HepG2 (cell line): ENCODE measurements around the gene TMEM117. TPM values are rescaled to one million over a fixed set of nuclear protein-coding genes. Genes with fewer than 3 reads are reported as not detected.
"Not testable (repeated sequence)": the region's sequence is repeated elsewhere in the genome, so short reads cannot be mapped to it uniquely, and the experiment has no call there.

ENCODE experiments used
- ATAC-seq: fragments of 200-7000 bp; cut with Tn5 transposase; 3 replicates; pipeline ENCODE4 v1.9.1; 2020; ENCODE audit warnings: mild to moderate bottlenecking, moderate library complexity
- BruUV-seq: library from RNA; stranded (reverse); fragments of 400-500 nt; replicated peaks from 2 replicates; lab custom pipeline; 2021; lab: Mats Ljungman, UMichigan
- CTCF ChIA-PET: fragments of 300-600 bp; formaldehyde crosslinking; extraction: SDS; loops from one replicate; lab custom pipeline; 2021; ENCODE audit warnings: low total read pairs, inconsistent platforms, low intra/inter-chr PET ratio; lab: Yijun Ruan, JAX
- POLR2A ChIA-PET: fragments of 350-600 bp; sonication (Branson Sonifier 250); formaldehyde crosslinking; loops from one replicate; lab custom pipeline; 2020; ENCODE audit warnings: antibody characterized with exemption, inconsistent platforms; lab: Yijun Ruan, JAX
- DNase-seq: peaks from one replicate; pipeline ENCODE4 v3.0.0-alpha.2; 2015; ENCODE audit warnings: low spot score
- FAIRE-seq: peaks from 3 replicates; lab custom pipeline; 2011; peaks lifted over from hg19 to GRCh38; lab: Jason Lieb, UNC
- H2AFZ ChIP-seq: one replicate; pipeline ENCODE4 v1.6.1; 2011; ENCODE audit warnings: low read length, inconsistent platforms
- H3K27ac ChIP-seq: fragments of 300-600 bp; 3 replicates; pipeline ENCODE4 v1.8.0; 2011; ENCODE audit warnings: mixed run types, mild to moderate bottlenecking, mixed read lengths, low read length, inconsistent platforms; ENCODE audit not compliant: insufficient read depth; ENCODE audit errors: extremely low read length
- H3K27me3 ChIP-seq, 2 experiments: fragments of 200-600 bp in 1 of 2; 2 replicates in 1 of 2; 3 replicates in 1 of 2; pipeline versions ENCODE4 v1.6.0 to v1.8.0; 2011; ENCODE audit warnings: low read length in 2 of 2, mild to moderate bottlenecking in 2 of 2, moderate library complexity in 2 of 2, inconsistent platforms in 1 of 2; ENCODE audit not compliant: insufficient read depth in 2 of 2, control insufficient read depth in 1 of 2
- H3K36me3 ChIP-seq, 2 experiments: fragments of 200-600 bp in 1 of 2; replicated peaks in 1 of 2; 2 replicates in 1 of 2; 3 replicates in 1 of 2; pipeline versions ENCODE4 v1.5.1 to v1.8.0; 2011; ENCODE audit warnings: low read length in 2 of 2, inconsistent platforms in 1 of 2; ENCODE audit not compliant: insufficient read depth in 2 of 2, control insufficient read depth in 1 of 2
- H3K4me1 ChIP-seq: 2 replicates; pipeline ENCODE4 v1.5.1; 2012; ENCODE audit warnings: low read length, inconsistent platforms; ENCODE audit not compliant: insufficient read depth
- H3K4me2 ChIP-seq: 2 replicates; pipeline ENCODE4 v1.6.0; 2011; ENCODE audit warnings: low read depth, low read length, inconsistent platforms
- H3K4me3 ChIP-seq, 3 experiments: fragments of 200-600 bp in 1 of 3; sonication (generic), shearing (Covaris generic) in 1 of 3; replicated peaks in 1 of 3; 2 replicates each; pipeline ENCODE4 v1.5.1; 2011 to 2016; ENCODE audit warnings: low read length in 3 of 3, inconsistent platforms in 2 of 3, low read depth in 2 of 3, mild to moderate bottlenecking in 2 of 3, control low read depth in 1 of 3, mixed read lengths in 1 of 3; ENCODE audit not compliant: insufficient read depth in 1 of 3
- H3K79me2 ChIP-seq: one replicate; pipeline ENCODE4 v1.6.1; 2011; ENCODE audit warnings: low read length, inconsistent platforms; ENCODE audit not compliant: insufficient read depth
- H3K9ac ChIP-seq: 2 replicates; pipeline ENCODE4 v1.6.0; 2011; ENCODE audit warnings: mild to moderate bottlenecking, low read depth, low read length, inconsistent platforms; ENCODE audit not compliant: insufficient read depth
- H3K9me3 ChIP-seq: 2 replicates; pipeline ENCODE4 v1.5.1; 2012; ENCODE audit warnings: mild to moderate bottlenecking, low read length
- H4K20me1 ChIP-seq: 2 replicates; pipeline ENCODE4 v1.6.0; 2011; ENCODE audit warnings: inconsistent platforms, mild to moderate bottlenecking, low read length, moderate library complexity; ENCODE audit not compliant: insufficient read depth
- ARNT2 ChIP-seq: sonication (generic); formaldehyde crosslinking; IDR thresholded peaks from 2 replicates; pipeline ENCODE4 v1.8.0; 2022; ENCODE audit warnings: mild to moderate bottlenecking, low read depth, missing genetic modification reagents, moderate library complexity
- ISL2 ChIP-seq: sonication (generic); formaldehyde crosslinking; IDR thresholded peaks from 2 replicates; pipeline ENCODE4 v1.5.0; 2020; ENCODE audit warnings: missing genetic modification reagents
- KLF12 ChIP-seq: sonication (generic); formaldehyde crosslinking; IDR thresholded peaks from 2 replicates; pipeline ENCODE4 v1.4.0; 2020; ENCODE audit warnings: missing genetic modification reagents, borderline replicate concordance
- MTA1 ChIP-seq: sonication (generic); formaldehyde crosslinking; IDR thresholded peaks from 2 replicates; pipeline ENCODE4 v1.4.0; 2020; ENCODE audit warnings: missing genetic modification reagents, mild to moderate bottlenecking, borderline replicate concordance
- SP1 ChIP-seq, 2 experiments: fragments of 450-650 bp in 1 of 2; sonication (generic) in 1 of 2; formaldehyde crosslinking in 1 of 2; IDR thresholded peaks; 2 replicates each; pipeline versions ENCODE4 v1.4.0 to v1.6.1; 2016 to 2020; ENCODE audit warnings: missing genetic modification reagents in 1 of 2
- TBX2 ChIP-seq: sonication (generic); formaldehyde crosslinking; IDR thresholded peaks from 2 replicates; pipeline ENCODE4 v1.5.0; 2020; ENCODE audit warnings: missing genetic modification reagents, mild to moderate bottlenecking, borderline replicate concordance
- XBP1 ChIP-seq: sonication (generic); formaldehyde crosslinking; IDR thresholded peaks from 2 replicates; pipeline ENCODE4 v1.5.0; 2020; ENCODE audit warnings: missing genetic modification reagents
- ZBTB38 ChIP-seq: sonication (generic); formaldehyde crosslinking; IDR thresholded peaks from 2 replicates; pipeline ENCODE4 v1.5.1; 2020; ENCODE audit warnings: mild to moderate bottlenecking, missing genetic modification reagents
- ZNF282 ChIP-seq: fragments of 450-650 bp; IDR thresholded peaks from 2 replicates; pipeline ENCODE4 v1.6.1; 2018; ENCODE audit not compliant: partially characterized antibody
- ZNF558 ChIP-seq: sonication (generic); formaldehyde crosslinking; IDR thresholded peaks from 2 replicates; pipeline ENCODE4 v1.9.0; 2022; ENCODE audit warnings: mild to moderate bottlenecking, missing genetic modification reagents, borderline replicate concordance
- WGBS: methylation state at CpG from one replicate; pipeline ENCODE4 v1.1.6; 2017; ENCODE audit warnings: low lambda C conversion rate; 5-methylcytosine and 5-hydroxymethylcytosine counted together
- in situ Hi-C: cut with HindIII; loops from 2 replicates; pipeline ENCODE4 v1.10.0; 2017; ENCODE audit warnings: low pct_unique_long_range_greater_than_20kb; ENCODE audit not compliant: extremely low pct_ligation_motif_present
- intact Hi-C: fragments of 100-400 bp; cut with micrococcal nuclease; formaldehyde crosslinking; loops from one replicate; pipeline ENCODE4 v1.10.0; 2022; ENCODE audit not compliant: unreplicated experiment
- polyA plus RNA-seq, 8 experiments: library from polyadenylated mRNA; depleted of rRNA in 3 of 8; stranded (reverse) in 7 of 8; unstranded in 1 of 8; fragments of >200 nt; fragmentation: Illumina TruSeq in 4 of 8; extraction: Trizol in 4 of 8; gene quantifications; 2 replicates each; pipeline versions ENCODE4 v1.2.1 to v1.2.3, GENCODE V29; 2011 to 2016; ENCODE audit warnings: low read depth in 4 of 8, missing spikeins in 1 of 8, mixed read lengths in 1 of 8; ENCODE audit not compliant: insufficient read depth in 1 of 8
- total RNA-seq, 5 experiments: library from RNA; depleted of rRNA; stranded (reverse); fragments of >200 nt; fragmentation: Illumina TruSeq; extraction: Trizol; gene quantifications; 2 replicates each; pipeline ENCODE4 v1.2.3, GENCODE V29; 2016; ENCODE audit warnings: low read depth in 1 of 5

The TMEM117 gene
- total and polyA plus RNA-seq, 2 of the 13 experiments (the other 11 are each of a cell fraction or from before 2014, with no cell fraction given), result 2.8 to 8.5 TPM

DNA sequence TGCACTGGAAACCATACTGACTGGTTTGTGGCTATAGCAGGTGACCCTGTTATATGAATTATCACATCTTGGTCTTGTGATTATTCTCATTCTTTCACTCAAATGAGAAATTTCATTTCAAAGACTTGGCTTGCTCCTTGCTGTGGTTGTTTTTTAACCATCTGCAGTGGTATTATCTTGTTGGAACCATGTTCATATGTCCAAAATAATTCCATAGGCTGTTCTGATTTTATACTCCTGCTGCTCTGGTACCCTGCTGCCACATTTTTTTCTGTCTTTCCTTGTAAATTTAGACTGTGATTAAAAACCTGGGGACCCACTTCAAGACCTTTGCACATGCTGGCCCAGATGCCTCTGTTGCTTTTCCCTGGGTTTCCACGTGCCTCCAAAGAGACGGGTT is 190.2 kb downstream of the TMEM117 start:
- 98% methylated on average over 2 of the region's 2 CpGs for WGBS

DNA sequence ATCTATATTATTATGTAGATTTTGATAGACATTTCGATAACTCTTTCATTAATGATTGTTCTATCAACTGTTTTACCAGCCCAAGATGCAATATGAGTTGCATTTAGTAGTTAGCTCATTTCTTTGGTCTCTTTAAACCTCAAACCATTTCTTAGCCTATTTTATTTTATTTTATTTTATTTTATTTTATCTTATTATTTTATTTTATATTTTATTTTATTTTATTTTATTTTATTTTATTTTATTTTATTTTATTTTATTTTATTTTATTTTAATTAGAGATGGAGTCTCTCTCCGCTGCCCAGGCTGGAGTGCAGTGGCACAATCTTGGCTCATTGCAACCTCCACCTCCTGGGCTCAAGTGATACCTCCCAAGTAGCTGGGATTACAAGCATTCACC is 191.0 kb downstream of the TMEM117 start:
- H3K27ac ChIP-seq, H3K9ac ChIP-seq, H3K36me3 ChIP-seq, H3K4me1 ChIP-seq, H3K4me2 ChIP-seq, H3K27me3 ChIP-seq, ATAC-seq, H3K4me3 ChIP-seq, CTCF ChIA-PET, intact Hi-C loops, H2AFZ ChIP-seq, FAIRE-seq, H3K79me2 ChIP-seq, DNase-seq, in situ Hi-C loops, POLR2A ChIA-PET, H4K20me1 ChIP-seq, BruUV-seq: not testable (repeated sequence)
- H3K9me3 ChIP-seq, result peaks cover 15% of the 10 kb centered on the region
- 94% methylated on average over 2 of the region's 2 CpGs for WGBS

More for the DNA sequence above, 190.2 kb downstream of the TMEM117 start:
- H3K4me1 ChIP-seq, result no peaks in the 10 kb centered on the region
- DNase-seq (no peak), ATAC-seq (no peak), FAIRE-seq (no peak)
- H3K79me2 ChIP-seq, result no peaks in the 10 kb centered on the region
- POLR2A ChIA-PET, result no interaction called here
- peaks cover 7% of the 10 kb centered on the region; the same call in 1 of the 2 replicates for H3K9me3 ChIP-seq
- no peak overlapping the region for H3K9ac ChIP-seq
- in situ Hi-C loops (no loop called here), intact Hi-C loops (no loop called here)
- BruUV-seq, result no TSS peak
- no peaks in the 10 kb centered on the region for H3K36me3 ChIP-seq
- no peak overlapping the region for H3K4me2 ChIP-seq
- H4K20me1 ChIP-seq, result no peaks in the 10 kb centered on the region
- no peak overlapping the region for H2AFZ ChIP-seq
- no peaks in the 10 kb centered on the region for H3K27me3 ChIP-seq
- CTCF ChIA-PET, result no interaction called here
- no peak for TF ChIP-seq ZNF282
- no peak for TF ChIP-seq SP1 (IDR thresholded peaks at IDR 0.05)
- TF ChIP-seq SP1 (CRISPR knock-in tag; IDR thresholded peaks at IDR 0.05), result no peak
- no peak for TF ChIP-seq ZNF558
- no peak for TF ChIP-seq TBX2 (CRISPR knock-in tag)
- no peak for TF ChIP-seq ISL2 (CRISPR knock-in tag)
- TF ChIP-seq MTA1 (CRISPR knock-in tag), result no peak
- TF ChIP-seq XBP1, result no peak
- no peak for TF ChIP-seq KLF12 (CRISPR knock-in tag)
- no peak for TF ChIP-seq ZBTB38 (CRISPR knock-in tag)
- no peak for TF ChIP-seq ARNT2 (CRISPR knock-in tag)
- no peak overlapping the region for H3K4me3 ChIP-seq
- no peak overlapping the region for H3K27ac ChIP-seq
